Right hindlimb (tissue), 1 donor: ENCODE measurements around the gene PRSS21.

Experiments used
- DNase-seq: peaks from one replicate; pipeline ENCODE4 v3.0.0-alpha.2; 2018

The PRSS21 gene, protein sequence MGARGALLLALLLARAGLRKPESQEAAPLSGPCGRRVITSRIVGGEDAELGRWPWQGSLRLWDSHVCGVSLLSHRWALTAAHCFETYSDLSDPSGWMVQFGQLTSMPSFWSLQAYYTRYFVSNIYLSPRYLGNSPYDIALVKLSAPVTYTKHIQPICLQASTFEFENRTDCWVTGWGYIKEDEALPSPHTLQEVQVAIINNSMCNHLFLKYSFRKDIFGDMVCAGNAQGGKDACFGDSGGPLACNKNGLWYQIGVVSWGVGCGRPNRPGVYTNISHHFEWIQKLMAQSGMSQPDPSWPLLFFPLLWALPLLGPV

DNA sequence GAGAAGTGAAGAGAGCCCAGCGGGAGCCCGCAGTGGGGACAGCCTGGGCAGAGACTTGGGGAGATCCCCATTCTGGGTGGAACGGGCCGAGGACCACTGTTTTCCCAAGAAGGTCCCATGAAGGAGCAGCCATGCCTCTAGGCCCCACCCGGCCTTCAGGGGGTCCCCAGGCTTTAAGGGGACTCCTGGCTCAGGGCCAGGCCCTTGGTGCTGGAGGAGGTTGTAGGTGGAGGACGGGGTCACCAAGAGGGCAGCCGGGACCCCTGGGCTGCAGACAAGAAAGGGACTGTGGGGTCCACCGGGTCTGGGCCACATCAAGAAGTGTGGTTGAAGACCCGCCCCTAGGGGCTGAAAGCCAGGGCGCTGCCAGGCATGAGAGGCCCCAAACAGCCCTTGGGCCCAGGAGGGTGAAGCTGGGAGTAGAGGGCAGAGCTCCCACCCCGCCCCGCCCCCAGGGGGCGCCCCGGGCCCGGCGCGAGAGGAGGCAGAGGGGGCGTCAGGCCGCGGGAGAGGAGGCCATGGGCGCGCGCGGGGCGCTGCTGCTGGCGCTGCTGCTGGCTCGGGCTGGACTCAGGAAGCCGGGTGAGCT is at the start of gene PRSS21:
TSS of gene PRSS21 (plus strand) at position 487 of the 589 bp plus-strand sequence. CDS start at position 519, 32 bp downstream.
- DNase-seq, result peak; percentile 12

DNA sequence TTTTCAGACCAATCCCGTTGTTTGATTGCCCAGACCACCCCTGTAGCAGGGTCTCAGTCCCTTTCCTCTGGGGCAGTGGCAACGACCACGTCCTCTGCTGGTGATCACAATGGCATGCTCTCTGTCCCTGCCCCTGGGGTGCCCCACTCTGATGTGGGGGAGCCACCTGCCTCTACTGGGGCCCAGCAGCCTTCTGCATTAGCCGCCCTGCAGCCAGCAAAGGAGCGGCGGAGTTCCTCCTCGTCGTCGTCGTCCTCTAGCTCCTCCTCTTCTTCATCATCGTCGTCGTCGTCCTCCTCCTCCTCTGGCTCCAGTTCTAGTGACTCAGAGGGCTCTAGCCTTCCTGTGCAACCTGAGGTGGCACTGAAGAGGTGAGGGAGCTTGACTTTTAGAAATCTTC is 49.1 kb upstream of the PRSS21 start:
- DNase-seq, result no peak

DNA sequence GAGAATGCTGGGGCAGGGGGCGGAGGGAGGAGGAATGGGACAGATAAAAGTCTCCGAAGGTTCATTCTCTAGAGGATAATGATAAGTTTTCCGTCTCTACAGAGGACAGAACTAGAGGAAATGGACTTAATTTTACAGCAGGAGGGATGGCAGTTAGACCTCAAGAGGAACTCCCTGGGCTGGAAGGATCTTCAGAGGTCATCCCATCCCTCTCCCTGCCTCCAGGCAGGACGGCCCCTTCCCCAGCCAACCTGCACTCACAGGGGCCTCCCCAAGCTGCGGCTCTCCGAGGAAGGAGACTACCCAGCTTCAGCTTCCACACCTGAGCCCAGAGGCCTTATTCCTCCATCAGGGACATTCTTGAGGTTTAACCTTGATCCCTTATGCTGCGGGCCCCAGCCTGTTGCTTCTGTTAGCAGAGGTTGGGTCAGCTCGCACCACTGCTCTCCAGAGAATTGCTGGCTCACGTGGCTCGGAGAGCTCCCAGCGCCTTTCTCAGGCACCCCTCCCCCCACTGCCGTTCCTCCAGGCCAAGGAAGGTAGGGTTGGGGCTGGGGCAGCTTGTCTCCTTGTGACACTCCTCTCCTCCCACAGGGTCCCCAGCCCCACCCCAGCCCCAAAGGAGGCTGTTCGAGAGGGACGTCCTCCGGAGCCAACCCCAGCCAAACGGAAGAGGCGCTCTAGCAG is 48.5 kb upstream of the PRSS21 start:
- no peak for DNase-seq

DNA sequence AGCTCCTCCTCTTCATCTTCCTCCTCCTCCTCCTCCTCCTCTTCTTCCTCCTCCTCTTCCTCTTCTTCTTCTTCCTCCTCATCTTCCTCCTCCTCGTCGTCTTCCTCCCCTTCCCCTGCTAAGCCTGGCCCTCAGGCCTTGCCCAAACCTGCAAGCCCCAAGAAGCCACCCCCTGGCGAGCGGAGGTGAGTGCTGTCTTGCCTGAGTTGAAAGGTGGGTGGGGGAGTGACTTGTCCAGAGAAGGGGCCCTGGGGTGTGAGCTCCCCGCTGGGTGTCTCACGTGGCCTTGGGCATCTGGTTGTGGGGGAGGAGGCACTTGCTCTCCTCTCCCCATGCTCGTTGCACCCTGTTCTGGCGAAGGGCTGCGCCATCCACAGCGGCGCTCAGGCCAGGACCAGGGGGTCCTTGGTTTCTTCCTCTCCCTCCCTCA is 47.9 kb upstream of the PRSS21 start:
- no peak for DNase-seq

DNA sequence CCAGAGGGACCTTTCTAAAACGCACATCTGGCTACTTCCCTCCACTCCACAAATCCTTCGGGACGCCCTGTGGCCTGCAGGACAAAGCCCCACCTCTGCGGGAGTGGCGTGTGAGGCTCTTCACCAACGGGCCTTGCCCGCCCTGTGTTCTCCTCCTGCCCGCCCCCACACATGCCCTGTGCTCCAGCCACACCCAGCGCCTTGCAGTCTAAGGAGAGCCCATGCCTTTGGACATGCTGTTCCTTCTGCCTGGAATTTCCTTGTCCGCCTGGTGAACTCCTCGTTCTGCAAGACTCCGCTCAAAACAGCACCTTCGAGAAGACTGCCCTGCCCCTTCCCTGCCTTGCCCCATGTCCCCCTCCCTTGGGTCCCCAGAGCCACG is 47.4 kb upstream of the PRSS21 start:
- no peak for DNase-seq

DNA sequence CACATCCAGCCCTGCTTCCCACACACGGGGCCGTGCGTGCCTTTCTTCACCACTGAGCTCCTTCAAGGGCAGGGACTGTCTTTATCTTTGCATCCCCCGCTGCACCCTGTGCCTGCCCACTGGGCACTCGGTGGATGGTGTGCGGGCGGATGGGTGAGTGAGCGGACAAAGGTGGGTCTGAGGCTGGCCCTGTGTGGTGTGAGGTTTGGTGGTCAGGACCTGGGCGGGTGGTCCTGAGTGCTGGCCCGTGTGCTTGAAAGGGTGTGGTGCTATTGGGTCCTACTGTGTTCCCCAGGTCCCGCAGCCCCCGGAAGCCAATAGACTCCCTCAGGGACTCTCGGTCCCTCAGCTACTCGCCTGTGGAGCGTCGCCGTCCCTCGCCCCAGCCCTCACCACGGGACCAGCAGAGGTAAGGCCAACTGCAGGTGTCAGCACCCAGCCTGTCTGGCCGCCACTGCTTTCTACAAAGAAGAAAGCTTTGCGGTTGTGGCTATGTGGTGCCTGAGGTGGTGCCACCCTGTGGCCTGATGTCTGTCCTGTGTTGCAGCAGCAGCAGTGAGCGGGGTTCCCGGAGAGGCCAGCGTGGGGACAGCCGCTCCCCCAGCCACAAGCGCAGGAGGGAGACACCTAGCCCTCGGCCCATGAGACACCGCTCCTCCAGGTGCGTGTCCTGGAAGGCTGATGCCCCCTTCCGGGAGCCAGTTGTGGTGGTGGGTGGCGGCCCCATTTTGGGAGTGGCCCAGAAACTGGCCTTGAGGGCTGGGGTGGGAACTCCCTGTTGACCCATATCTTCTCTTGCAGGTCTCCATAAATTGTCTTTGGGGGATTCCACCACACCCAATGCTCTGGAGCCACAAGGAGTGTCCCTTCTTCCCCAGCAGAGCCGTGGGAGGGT is 46.7 kb upstream of the PRSS21 start:
- DNase-seq, result no peak

DNA sequence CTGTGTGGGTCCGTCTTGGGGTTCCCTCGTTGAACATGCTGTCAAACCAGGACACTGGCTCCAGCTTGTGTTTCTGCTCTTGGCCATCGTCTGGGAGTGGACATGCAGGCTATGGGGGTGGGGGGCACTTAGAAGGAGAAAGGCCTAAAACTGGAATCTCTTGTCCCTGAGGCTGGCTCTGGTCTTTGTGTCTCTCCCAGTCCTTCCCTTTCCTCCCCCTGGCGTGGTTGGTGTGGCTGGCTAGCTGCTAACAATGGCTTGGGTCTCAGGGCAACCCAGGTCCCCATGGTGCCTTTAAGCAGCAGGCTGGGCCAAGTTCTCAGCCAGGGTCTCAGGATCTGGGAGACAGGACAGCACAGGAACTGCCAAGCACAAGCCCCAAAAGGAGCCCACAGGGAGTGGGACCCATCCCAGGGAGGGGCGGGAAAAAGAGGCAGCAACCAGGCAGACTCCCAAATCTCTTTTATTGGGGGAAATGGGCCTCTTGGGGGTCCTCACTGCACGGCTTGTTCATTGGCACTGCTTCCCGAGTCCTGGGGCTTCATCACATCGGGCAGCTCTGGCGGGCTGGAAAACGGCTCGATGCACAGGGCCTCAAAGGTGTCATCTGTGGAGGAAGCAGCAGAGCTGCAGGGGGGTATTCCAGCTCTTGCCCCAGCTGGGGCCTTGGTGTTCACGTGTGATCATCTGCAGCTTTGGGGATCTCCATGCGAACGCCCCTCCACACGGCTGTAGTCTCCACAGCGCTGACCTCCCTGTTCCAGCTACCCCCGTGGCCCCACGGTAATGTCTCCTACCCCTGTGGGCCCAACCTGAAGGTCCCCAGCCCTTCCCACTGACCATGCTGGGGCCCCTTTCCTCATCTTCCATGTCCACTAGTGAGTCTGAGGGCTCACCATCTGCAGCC is 45.3 kb upstream of the PRSS21 start:
- DNase-seq, result no peak

DNA sequence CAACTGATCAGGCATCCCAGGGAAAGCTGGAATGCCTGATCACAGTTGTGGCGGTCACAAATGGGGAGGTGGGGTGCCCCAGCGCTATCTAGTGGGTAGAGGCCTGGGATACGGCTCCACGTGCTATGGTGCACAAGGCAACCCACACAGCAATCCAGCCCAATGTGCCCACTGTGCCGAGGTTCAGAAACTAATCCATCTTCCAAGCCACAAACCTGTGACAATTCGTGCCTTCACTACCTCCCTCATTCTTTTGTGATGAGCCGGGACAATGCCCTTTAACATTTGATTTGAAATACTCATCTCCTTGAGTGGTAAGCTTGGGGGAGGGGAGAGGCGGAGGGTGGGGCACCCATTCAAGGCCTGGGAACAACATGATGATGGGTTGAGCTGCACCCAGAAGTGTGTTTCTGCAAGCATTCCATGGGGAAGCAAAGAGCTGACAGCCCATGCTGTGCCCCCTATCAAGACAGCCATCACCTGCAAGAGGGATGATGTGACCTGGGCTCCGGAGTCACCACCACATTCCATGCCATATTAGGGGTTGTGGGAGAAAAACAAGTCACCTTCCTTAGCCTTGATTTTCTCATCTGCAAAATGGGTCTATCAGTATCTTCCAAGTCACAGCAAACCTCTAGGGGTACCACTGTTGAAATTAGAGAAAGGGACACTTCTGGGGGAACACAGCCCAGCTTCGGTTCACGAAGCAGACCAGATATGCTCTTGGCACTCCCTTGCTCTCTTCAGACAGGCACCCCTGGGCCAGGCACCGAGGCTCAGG is 43.7 kb upstream of the PRSS21 start:
- DNase-seq, result no peak

DNA sequence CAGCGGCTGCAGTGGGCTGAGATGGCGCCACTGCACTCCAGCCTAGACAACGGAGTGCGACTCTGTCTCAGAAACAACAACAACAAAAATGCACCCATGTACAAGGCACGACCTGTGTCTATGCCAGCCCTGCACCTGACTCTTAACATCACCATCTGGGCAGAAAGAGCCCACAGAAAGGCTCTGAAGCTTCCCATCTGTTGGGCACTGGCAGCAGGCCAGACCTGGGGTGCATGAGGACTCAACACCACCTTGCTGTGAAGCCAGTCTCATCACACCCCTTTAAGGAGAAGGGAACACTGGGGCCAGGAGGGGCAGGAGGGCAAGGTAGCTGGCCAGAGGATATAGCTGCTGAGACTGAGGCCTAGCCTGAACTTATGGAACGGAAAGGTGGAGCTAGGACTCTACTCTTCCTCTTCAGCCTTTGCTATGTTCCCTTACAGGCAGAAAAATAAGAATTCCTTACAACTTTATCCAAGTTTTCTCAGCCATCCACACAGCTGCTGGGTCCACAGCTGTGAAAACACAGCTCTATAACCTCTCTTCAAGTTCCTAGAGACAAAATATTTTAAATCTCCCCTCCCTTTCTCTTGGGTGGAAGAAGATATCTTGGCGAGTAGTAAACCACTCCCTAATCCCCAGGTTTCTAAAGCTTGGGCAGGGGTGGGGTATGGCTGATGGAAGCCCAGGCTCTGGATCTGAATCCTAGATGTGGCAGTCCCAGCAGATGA is 42.7 kb upstream of the PRSS21 start:
- peak; percentile 26 for DNase-seq

DNA sequence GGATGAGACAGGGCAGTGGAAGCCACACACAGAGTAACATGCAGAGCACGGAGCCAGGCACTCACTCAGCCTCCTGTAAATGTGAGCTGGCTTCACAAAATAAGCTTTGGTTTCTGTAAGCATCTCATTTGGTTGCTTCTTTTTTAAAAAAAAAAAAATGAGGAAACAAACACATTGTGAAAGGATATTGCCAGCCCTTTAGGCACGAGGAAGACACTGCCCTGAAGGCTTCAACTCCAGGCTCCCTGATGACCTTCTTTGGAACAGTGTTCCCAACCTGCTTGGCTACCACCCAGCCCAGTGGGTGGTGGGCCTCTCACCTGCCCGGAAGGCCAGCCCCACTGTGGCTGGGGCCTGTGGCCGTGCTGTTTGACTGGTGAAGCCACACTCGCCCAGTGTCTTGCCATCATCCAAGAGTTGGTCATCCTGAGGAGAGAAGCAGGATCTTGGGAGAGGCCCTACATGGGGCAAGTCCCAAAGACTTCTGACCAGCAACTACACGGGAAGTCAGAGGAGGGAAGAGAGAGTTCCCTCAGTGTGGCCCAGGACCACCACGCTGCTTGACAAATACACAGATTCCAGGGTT is 41.8 kb upstream of the PRSS21 start:
- DNase-seq, result no peak

DNA sequence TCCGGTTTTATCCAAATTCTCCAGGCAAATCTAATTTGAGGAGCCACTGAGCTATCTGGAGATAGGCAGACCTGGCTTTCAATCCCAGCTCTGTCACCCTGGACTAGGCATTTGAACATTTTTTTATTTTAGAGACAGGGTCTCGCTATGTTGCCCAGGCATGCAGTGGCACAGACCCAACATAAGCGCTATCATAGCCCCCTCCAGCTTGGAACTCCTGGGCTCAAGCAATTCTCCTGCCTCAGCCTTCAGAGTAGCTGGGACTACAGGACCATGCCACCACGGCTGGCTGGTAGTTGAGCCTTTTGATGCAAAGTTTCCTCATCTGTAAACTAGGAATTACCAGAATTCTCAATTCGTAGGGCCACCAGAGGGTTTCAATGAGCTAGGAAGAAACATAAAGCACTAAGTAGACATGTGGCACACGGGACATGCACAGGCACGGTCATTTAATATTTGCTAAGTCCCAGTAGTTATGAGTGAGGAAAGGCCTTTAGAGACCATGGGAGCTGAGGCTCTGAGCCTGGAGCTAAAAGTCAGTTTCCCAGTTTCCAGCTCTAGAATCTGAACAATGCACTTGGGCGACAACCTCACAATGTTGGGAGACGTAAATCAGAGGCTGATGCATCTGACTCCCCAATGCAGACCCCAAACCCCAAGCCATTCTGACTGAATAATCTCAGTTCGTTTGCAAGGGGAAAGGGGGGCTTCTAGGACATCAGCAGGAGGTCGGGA is 41.1 kb upstream of the PRSS21 start:
- peak; percentile 11 for DNase-seq

DNA sequence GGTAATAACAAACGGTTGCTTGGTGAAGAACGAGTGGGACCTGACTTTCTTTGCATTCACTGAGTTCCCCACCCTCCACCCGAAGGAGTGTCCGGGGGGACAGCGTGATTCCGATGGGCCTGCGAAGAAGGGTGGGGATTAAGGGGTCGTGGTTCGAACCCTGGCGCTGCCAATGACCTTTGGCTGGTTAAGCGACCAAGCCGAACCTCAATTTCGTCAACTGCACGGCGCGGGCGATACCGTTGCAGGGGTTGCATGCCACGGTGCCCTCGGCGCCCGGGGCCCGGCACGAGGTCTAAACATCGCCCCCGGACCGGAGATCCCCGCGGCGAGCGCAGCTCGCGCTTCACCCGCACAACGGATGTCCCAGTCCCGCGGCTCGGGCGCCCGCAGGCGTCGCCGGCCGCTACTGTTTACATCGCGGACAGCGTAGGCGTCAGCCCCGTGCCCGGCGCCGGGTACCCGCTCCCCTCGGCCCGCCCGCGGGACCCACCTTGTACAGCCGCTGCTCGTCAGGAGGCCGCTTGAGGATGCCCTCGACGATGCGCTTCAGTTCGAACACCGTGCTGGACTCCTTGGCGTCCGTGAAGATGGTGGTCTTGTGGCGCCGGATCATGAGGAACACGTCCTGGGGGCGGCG is 40.4 kb upstream of the PRSS21 start:
- DNase-seq, result no peak

DNA sequence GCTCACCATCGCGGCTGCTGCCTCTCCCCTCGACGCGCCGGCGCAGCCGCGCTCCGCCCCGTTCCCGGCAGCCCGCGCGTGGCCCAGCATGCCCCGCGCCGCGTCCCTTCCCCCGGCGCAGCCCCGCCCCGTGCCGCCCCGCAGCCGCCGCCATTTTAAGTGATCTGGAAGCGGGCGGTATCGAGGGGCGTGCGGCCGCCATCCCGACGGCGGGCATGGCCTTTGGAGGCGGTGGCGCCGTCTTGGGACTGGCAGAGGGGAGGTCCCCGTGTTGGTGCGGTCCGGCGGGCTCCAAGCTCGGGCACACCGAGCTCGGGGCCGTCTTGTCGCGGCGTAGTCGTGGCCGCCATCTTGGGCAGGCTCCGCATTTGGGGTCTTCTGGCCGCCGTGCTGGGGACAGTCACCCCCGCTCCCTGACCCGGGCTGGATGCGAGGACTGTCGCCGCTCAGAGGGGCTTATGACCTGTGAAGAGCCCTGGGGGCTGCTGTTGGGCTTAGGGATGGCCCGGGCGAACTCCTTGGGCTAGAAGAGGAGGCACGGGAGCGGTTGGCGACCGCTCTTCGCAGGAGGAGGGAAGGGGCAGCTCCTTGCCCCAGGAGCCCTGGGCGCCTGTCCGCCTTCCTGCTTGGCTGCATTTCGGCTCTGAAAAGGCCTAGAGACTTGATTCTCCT is 39.7 kb upstream of the PRSS21 start, which contains the start of gene ELOB:
TSS of gene ELOB (minus strand) at position 50 of the 672 bp plus-strand sequence. CDS start at position 9, 41 bp downstream.
- peak; percentile 94 for DNase-seq

DNA sequence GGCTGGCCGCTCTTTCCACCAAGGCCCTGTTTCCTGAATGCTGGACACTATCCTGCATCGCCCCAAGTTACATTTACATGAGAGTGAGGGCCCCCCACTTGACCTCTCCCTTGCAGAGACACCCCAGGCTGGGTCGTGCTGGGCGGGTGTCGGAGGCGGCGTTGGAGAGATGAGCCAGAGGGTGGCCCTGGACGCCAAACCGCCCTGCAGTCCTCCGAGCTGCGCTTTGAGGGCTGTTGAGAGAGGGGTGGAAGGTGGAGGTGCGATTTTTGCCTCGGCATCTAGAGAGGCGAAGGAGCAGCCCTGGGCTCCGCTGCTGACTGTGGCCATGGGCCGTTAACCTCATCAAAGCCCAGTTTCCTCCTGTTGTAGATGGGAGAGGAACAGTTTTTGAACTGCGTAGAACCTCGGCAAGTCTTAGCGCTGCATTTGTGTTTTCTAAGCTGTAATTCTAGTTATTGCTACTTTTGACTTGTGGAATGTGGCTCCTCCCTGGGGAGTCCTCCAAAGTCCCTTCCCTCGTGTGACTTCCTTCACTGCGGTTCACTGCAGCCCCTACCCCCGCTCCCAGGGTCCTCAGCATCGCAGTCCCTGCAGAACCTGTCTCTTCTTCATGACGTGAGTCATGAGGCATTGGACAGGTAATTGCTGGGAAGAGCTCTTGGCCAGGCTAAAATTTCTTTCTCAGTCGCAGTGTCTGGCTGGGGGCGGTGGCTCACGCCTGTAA is 39.0 kb upstream of the PRSS21 start:
- DNase-seq, result peak; percentile 59

DNA sequence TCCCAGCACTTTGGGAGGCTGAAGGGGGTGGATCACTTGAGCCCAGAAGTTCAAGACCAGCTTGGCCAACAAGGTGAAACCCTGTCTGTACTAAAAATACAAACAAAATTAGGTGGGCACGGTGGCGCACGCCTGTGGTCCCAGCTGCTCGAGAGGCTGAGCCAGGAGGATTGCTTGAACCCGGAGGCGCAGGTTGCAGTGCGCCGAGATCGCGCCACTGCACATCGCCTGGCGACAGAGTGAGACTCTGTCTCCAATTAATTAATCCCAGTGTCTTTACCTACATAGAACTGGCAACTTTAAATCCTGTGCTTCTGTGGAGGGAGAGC is 38.4 kb upstream of the PRSS21 start:
- peak; percentile 2 for DNase-seq

DNA sequence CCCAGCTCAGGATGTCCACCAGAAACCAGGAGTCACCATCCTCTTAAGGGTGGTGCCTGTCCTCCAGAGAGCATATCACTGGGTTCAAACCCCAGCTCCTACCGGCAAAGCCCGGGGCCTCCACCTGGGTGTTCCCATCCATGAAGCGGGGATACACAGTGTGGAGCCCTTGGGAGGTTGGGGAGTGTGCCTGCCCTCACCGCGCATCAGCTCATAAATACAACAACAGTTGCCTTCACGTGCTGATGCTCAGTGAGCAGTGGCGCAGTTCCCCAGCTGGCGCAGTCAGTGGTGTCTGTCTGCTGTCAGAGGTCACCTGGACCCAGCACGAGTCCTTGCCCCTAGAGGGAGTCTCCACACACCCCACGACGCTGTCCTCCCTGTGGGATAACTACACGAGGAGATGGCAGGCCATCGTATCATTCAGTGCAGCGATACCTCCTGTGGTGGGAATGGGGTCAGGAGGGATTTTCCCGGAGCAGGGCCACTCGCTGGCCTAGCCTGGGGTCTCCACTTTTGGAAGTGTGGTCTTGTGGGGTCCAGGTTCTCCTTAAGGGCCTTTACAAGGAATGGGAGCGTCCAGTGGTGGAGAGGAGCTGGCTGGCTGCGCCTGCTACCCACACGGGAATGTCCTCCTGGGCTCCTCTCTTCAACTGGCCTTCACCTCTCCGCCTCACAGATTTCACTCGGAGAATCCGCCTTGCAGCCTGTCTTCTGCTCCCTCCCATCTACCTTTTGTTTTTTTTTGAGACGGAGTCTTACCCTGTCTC is 37.7 kb upstream of the PRSS21 start:
- no peak for DNase-seq
